ENCODE results near the gene DFFA. TPM values are rescaled to one million over a fixed set of nuclear protein-coding genes. Genes with fewer than 3 reads are reported as not detected.
"Not testable (repeated sequence)": the region's sequence is repeated elsewhere in the genome, so short reads cannot be mapped to it uniquely, and the experiment has no call there.

DFFA gene
- total RNA-seq, 1 donor = 36.6 TPM

DNA sequence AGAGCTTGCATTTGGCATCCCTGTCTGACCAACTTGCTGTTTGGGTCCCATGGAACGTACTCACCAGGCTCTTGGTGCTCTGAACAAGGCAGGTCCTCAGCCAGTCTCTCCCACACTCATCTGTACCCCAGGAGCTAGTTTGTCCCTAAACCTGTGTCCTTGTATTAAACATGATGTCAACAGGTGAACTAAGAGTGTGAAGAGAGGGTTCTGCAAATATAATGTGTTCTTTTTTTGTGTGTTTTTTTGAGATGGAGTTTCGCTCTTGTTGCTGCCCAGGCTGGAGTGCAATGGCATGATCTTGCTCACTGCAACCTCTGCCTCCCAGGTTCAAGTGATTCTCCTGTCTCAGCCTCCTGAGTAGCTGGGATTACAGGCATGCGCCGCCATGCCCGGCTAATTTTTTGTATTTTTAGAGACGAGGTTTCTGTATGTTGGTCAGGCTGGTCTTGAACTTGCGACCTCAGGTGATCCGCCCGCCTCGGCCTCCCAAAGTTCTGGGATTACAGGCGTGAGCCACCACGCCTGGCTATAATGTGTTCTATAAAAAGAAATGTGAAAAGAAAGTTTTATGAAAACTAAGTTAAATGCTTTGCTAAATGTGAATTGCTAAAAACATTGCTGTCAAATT, 33.8 kb upstream of the DFFA start:
- not testable (repeated sequence) for DNase-seq (ENCODE audit: low read depth in 2 of 3, low spot score in 2 of 3)

GRCh38 chr1:10504249-10504648, 31.9 kb upstream of the DFFA start:
- no peak for DNase-seq (ENCODE audit: low read depth in 2 of 3, low spot score in 2 of 3)

GRCh38 chr1:10502206-10502605, 29.9 kb upstream of the DFFA start:
- DNase-seq (ENCODE audit: low read depth in 2 of 3, low spot score in 2 of 3) = no peak

DNA sequence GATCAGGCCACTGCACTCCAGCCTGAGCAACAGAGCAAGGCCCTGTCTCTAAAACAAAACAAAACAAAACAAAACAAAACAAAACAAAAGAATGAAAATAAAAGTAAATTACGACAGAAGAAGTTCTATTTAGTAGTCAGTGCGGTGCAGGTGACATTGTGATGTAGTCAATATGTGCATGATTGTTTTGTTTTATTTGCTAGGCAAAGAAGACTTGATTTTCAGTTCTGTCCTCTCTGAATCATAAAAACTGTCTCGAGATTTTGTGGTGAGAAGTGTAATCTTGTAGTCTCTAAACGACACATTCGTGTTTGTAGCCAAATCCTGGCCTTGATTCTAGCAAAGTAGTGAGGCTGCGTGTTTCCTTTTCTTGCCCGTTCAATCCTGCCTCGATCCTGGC, 25.9 kb upstream of the DFFA start:
- no peak for DNase-seq (ENCODE audit: low read depth in 2 of 3, low spot score in 2 of 3)

DNA sequence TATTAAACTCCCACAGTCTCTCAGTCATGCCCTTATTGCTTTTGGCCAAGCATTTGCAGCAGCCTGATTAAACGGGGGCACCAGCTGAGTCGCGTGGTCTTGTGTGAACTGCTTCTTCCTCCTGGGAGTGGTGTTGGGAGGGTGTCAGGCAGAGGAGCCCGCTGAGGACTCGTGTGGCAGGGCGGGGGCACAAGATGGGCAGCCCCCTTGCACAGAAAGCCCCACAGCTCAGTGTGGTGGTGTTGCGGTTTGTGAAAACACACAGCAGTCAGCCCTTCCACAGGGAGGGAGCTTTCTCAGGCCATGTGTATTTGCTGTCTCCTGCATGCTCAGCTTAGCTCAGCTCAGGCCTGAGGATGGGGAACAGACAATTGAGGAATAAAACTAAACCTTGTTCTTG, 24.8 kb upstream of the DFFA start:
- no peak for DNase-seq (ENCODE audit: low read depth in 2 of 3, low spot score in 2 of 3)

- DNase-seq (ENCODE audit: low read depth in 2 of 3, low spot score in 2 of 3) = no peak
These were observed 23.6 kb upstream of the DFFA start for GRCh38 chr1:10495952-10496351.

GRCh38 chr1:10495475-10495817, 23.1 kb upstream of the DFFA start:
- DNase-seq (ENCODE audit: low read depth in 2 of 3, low spot score in 2 of 3) = no peak

DNA sequence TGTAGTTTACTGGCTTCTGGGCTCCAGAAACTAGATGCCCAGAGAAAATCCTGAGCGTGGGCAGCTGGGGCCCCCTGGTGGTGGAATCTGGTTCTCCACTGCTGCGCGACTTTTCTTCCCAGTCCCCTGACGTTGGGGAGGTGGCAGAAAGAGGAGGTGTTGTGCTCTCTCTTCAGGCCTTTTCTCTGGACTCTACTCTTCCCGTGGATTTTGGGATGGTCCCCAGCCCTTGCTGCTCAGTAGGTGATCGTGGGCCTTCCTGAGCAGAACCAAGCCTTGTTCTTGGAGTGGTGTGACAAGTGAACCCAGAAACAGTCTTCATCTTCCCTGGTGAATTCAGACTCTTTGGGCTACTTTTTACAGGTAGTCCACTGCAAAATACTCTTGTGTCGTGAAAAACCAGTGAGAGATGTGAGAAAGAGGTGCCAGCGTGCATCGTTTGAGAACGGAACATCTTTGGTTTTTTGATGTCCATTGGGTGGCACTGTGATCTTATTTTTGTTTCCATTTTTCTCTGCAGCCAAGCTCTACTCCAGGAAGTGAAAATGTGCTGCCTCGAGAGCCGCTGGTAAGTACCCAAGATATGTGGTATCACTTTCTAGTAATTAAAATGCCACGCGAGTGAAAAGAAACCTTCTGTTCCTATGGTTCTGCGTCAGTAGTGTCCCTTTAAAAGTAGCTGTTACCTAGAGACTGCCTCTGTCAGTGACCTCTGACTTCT, 22.6 kb upstream of the DFFA start:
- peak; percentile 61 to 85 (median 69) for DNase-seq (ENCODE audit: low read depth in 2 of 3, low spot score in 2 of 3)

GRCh38 chr1:10494418-10494753, 22.1 kb upstream of the DFFA start:
- no peak for DNase-seq (ENCODE audit: low read depth in 2 of 3, low spot score in 2 of 3)

DNA sequence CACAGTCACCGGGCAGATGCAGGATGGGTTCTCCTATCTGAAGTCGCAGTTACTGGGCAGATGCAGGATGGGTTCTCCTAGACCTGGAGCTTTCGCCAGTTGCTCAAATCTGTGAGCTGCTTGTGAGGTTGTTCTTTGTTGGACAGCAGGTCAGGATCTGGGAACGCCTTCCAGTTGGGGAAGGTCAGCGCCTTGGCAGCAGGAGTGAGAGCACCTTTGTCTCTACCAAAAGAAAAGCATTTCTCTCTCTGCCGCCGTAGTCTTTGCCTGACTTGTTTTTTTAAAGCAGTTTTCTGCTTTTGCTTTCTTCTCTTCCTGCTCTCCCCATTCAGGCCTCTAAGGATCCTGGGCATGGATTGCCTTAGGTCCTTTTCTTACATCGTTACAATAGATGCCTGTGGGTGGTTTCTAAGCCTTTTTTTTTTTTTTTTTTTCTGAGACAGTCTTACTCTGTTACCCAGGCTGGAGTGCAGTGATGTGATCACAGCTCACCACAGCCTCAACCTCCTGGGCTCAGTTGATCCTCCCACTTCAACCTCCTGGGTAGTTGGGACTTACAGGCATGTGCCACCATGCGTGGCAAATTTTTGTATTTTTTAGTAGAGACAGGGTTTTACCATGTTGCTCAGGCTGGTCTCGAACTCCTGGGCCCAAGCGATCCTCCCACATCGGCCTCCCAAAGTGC, 18.1 kb upstream of the DFFA start:
- no peak for DNase-seq (ENCODE audit: low read depth in 2 of 3, low spot score in 2 of 3)

- DNase-seq (ENCODE audit: low read depth in 2 of 3, low spot score in 2 of 3) = no peak
These were observed 17.1 kb upstream of the DFFA start for GRCh38 chr1:10489291-10490055.

- DNase-seq (ENCODE audit: low read depth in 2 of 3, low spot score in 2 of 3) = no peak
These were observed 12.2 kb upstream of the DFFA start for GRCh38 chr1:10484521-10484920.

DNA sequence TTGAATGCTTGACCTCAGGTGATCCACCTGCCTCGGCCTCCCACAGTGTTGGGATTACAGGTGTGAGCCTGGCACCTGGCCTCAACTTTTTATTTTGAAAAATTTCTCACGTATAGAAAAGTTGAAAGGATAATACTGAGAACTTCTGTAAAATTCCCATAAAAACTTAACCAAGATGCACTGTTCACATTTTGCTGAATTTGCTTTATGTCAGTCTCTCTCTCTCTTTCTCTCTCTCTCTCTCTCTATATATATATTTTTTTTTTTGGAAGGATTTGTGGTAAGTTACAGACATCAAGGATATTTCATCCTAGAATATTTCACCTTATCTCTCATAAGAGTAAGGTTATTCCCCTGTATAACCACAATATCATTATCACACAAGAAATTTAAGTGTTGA, 8.3 kb upstream of the DFFA start:
- no peak for DNase-seq (ENCODE audit: low read depth in 2 of 3, low spot score in 2 of 3)

DNA sequence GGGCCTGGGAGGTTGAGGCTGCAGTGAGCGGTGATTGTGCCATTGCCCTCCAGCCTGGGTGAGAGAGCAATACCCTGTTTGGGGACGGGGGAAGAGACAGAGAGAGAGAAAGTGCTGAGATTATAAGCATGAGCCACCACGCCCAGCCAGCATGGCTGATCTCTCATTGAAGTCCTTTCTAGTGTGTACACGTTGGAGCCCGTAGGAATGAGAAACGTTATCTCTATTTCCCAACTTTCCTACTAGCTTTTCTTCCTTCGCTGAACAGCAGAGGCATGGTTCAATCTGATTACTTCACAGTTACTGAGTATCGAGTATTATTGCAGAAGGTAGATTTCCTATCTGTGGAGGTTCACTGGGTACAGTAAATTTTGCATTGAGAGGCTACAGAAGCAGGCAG, 7.0 kb upstream of the DFFA start:
- no peak for DNase-seq (ENCODE audit: low read depth in 2 of 3, low spot score in 2 of 3)

GRCh38 chr1:10475510-10475909, 3.2 kb upstream of the DFFA start:
- no peak for DNase-seq (ENCODE audit: low read depth in 2 of 3, low spot score in 2 of 3)

- peak; percentile 59 to 89 (median 86) for DNase-seq (ENCODE audit: low read depth in 2 of 3, low spot score in 2 of 3)
These were observed 2.5 kb upstream of the DFFA start, which contains the start of gene PEX14 for GRCh38 chr1:10474613-10475507. Gene PEX14 (plus strand): TSS chr1:10474950. CDS start chr1:10474967, 17 bp downstream.

DNA sequence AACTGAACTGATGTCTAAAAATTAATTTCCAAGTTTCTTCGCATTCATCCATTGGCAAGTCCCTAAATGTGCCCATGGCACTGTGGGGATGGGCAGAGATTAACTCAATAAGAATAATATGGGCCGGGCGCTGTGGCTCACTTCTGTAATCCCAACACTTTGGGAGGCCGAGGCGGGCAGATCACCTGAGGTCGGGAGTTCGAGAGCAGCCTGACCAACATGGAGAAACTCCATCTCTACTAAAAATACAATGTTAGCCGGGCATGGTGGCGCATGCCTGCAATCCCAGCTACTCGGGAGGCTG, 1.9 kb upstream of the DFFA start:
- not testable (repeated sequence) for DNase-seq (ENCODE audit: low read depth in 2 of 3, low spot score in 2 of 3)

- no peak for DNase-seq (ENCODE audit: low read depth in 2 of 3, low spot score in 2 of 3)
These were observed 926 bp upstream of the DFFA start for GRCh38 chr1:10473145-10473765.

DNA sequence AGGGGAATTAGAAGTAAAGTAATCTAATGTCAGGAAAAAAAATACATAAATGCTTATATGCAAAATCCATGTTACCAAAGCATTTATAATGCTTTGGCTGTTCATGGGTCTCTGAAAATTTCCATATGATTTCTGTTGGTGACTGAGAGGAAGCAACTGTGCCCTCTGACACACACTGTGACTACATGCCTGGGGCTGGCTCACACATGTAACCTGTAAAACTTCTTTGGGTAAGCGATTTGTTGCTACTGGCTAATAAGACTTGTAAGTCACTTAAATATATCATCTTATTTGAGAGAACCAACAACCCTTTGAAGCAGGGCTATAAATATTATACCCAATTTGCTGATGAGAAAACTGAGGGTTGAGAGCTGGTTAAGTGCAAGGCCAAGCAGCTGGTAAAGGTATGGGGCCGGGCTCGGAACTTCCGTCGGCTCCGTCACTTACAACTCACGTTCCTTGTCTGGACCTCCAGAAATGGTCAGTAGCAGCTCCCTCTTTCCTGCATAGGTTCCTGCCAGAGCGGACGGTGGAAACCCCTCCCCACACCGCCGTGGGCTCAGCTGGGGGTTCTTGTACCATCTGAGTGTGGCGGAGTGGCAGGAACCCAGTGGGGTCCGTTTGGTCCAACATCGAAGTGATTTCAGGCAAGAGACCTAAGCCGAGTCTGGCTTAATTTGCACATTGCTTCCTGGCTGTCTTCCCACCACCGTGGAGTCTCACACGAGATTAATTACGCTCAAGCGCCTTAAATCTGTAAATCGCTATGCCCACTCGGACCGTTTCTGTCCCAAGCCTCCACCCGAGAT, 714 bp downstream of the DFFA start:
- DNase-seq (ENCODE audit: low read depth in 2 of 3, low spot score in 2 of 3) = no peak

Data from hematopoietic multipotent progenitor cell (in vitro differentiated cells).